ENCODE results near the gene WWC1.
A peak's percentile ranks its signal among the peaks of the same experiment; 100 is the strongest.

Gene WWC1

DNA sequence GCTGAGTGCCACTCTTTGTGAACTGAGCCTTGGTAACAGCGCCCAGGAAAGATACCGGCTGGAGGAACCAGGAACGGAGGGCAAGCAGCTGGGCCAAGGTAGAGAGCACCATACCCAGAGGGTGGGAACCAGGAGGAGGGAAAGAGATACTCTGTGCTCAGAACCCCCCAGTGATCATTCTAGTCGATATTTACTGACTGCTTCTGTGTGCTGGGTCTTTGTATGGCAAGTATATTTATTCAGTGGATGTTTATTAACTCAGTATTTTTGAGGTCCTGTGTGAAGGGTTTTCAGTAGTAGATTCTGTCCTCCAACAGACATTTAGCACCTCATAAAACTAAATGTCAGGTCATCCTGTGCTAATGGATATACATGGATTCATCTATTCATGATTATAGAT, 132.5 kb downstream of the WWC1 start:
- peak overlapping the region; percentile 35 for H3K27ac ChIP-seq
- TF ChIP-seq, protein P1, sequence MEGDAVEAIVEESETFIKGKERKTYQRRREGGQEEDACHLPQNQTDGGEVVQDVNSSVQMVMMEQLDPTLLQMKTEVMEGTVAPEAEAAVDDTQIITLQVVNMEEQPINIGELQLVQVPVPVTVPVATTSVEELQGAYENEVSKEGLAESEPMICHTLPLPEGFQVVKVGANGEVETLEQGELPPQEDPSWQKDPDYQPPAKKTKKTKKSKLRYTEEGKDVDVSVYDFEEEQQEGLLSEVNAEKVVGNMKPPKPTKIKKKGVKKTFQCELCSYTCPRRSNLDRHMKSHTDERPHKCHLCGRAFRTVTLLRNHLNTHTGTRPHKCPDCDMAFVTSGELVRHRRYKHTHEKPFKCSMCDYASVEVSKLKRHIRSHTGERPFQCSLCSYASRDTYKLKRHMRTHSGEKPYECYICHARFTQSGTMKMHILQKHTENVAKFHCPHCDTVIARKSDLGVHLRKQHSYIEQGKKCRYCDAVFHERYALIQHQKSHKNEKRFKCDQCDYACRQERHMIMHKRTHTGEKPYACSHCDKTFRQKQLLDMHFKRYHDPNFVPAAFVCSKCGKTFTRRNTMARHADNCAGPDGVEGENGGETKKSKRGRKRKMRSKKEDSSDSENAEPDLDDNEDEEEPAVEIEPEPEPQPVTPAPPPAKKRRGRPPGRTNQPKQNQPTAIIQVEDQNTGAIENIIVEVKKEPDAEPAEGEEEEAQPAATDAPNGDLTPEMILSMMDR (conservative IDR thresholded peaks at IDR 0.05): no peak

DNA sequence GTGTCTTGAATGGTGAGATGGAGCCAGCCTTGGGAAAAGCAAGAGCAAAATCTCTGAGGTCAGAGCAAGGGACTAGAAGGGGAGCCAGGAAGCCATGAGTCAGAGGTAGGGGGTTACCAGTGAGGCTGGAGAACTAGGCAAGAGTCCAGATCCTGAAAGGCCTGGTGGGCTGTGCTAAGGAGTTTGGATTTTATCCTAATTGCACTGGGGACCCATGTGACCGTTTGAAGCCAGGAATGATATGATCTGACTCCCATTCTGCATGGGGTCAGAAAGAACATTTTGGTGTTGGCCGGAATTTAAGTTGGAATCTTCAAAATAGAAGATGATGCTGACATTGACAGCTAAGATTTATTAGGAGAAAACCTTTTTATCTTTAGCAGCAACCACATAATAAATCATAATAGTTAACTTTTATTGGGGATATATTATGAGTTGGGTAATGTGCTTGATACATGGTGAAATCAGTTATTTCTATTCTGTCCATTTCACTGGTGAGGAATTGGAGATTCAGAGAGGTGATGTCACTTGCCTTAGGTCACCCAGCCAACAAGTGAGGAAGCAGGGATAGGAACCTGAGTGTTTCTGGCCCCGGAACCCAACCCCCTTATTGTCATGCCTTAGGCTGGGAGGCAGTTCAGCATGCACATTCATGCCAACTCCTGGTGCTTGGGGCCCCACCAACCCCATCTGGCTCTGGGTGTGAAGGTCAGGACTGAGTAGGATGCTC, 133.3 kb downstream of the WWC1 start:
- peak overlapping the region; percentile 35; the same call in 1 of the 2 replicates for H3K27ac ChIP-seq
- TF ChIP-seq, protein P1 (conservative IDR thresholded peaks at IDR 0.05): no peak

- TF ChIP-seq, protein P1 (conservative IDR thresholded peaks at IDR 0.05): no peak
- H3K27ac ChIP-seq: no peak overlapping the region
Measured at GRCh38 chr5:168426007-168426863, 134.8 kb downstream of the WWC1 start.

- TF ChIP-seq, protein P1 (conservative IDR thresholded peaks at IDR 0.05): no peak
Measured at GRCh38 chr5:168426864-168427172, 135.4 kb downstream of the WWC1 start.

DNA sequence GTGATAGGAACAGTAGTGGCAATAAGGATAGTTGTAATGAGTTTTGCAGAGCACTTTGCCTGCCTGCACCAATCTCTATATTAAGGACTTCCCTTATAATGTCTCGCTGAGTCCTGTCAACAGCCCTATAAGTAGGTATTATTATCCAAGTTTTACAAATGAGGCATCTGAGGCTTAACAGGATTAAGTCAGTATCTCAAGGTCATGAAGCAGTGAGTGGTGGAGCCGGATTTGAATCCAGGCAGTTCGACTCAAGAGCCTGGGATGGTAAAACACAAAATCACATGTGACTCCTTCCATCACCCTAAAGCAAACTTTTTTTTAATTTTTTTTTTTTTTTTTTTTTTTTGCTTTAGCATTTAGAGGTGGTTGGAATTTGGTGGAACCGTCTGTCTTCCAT, 135.8 kb downstream of the WWC1 start:
- TF ChIP-seq, protein P1 (conservative IDR thresholded peaks at IDR 0.05): no peak
- no peak overlapping the region for H3K27ac ChIP-seq

More at GRCh38 chr5:168426864-168427172, 135.4 kb downstream of the WWC1 start:
- H3K27ac ChIP-seq: no peak overlapping the region

GRCh38 chr5:168428552-168428951, 137.1 kb downstream of the WWC1 start:
- no peak overlapping the region for H3K27ac ChIP-seq
- TF ChIP-seq, protein P1 (conservative IDR thresholded peaks at IDR 0.05): no peak

GRCh38 chr5:168430296-168430695, 138.9 kb downstream of the WWC1 start:
- TF ChIP-seq, protein P1 (conservative IDR thresholded peaks at IDR 0.05): no peak
- H3K27ac ChIP-seq: no peak overlapping the region
